Fibroblast of skin of left quadriceps (primary cell): ENCODE results near the gene IQCN.

ENCODE experiments used
- DNase-seq, 2 experiments: peaks; one replicate each; pipeline ENCODE4 v3.0.0-alpha.2; 2013; ENCODE audit warnings: low read depth in 2 of 2

Gene IQCN

DNA sequence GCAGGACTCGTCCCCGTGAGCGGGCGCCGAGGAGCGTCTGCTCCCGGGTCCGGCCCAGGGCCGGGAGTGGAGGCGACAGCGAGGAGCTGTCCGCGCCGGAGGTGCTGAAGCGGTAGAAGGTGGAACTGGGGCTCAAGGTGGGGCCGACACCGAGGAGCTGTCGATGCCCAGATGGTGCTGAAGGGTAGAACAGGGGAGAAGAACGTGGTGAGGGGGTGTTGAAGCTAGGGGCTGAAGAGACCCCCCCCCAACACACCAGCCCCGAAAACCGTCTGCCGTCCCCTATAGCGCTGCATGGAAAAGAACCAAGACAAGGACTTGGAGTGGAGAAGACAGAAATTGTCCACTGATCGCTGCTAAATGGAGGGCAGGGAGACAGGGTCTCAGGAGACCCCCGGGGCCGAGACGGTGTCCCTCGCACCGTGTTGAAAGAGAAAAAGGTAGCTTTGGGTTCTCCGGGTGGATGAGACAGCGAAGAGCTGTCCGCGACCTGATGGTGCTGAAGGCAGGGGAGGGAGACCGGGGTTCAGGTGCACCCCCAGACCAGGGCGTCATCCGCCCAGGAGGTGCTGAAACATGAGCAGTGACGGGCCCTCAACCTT, 40.9 kb downstream of the IQCN start:
- peak in 1 of 2 experiments; percentile 7 for DNase-seq

DNA sequence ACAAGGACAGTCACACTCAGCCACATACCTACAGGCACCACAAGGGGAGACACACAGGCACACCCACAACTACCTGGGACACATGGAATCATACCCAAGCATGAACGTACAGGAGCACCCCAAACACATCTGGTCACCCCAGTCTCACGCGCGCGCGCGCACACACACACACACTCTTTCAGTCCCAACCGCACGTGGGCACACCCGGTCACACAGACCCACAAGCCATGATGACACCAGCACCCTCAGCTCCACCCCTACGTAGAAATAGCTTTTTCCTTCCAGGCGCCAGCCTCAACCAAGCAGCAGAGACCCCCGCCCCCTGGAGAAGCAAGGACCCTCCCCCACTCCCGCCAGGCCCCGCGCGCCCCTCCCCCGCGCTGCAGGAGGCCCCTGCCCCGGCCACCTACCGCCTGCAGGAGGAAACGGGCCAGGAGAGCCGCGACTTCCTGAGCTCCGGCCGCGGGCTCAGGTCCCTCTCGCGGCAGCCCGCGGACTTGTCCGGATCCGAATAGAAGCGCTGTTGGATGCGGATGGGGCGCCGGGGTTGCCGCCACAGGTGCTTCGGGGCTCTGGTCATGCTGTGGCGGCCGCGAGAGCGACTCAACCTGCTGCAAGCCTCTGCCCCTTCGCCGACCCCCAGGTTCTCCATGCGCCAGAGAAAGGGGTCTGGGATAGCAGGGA, 41.6 kb downstream of the IQCN start:
- DNase-seq: no peak

- DNase-seq: no peak
Measured at GRCh38 chr19:18231775-18232174, 42.5 kb downstream of the IQCN start.

- no peak for DNase-seq
Measured at GRCh38 chr19:18230941-18231734, 43.1 kb downstream of the IQCN start.

GRCh38 chr19:18229915-18230314, 44.3 kb downstream of the IQCN start:
- no peak for DNase-seq

GRCh38 chr19:18229474-18229873, 44.8 kb downstream of the IQCN start:
- DNase-seq: no peak

- DNase-seq: no peak
Measured at GRCh38 chr19:18227781-18228271, 46.4 kb downstream of the IQCN start.

DNA sequence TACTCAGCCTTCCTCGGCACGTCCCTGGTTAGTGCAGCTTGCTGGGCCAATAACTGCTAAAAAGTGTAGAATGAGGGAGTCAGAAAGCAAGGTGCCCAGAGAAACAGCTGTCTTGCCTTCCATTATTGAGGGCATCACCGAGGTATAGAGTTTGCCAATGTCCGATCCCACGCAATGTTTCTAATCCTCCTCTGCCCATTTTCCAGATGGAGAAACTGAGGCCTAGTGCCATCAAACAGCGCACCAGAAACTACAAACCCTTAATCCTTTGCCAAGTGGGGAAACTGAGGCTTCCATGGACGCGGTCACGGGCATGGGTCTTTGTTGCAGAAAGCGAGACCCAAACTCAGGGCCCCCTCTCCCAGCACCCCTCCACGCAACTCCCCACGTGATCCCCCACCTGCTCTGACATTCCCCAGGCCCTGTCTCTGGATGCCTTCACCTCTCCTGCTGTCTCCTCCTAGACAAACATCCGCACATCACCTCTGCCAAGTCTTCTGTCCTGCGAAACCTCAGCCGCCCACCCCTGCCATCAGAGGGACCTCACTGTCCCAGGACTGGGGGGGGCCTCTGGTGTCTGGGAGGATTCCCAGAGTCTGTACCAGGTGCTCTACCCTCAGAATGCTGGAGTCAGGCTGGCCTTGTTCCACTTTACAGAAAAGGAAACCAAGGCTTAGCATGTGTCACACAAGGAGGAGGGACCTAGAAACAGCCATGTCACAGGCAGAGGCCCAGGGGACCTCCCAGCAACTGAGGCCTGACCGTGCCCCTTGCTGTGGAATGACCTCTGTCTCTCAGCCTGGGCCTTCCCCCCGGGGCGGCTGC, 47.1 kb downstream of the IQCN start:
- DNase-seq: no peak

DNA sequence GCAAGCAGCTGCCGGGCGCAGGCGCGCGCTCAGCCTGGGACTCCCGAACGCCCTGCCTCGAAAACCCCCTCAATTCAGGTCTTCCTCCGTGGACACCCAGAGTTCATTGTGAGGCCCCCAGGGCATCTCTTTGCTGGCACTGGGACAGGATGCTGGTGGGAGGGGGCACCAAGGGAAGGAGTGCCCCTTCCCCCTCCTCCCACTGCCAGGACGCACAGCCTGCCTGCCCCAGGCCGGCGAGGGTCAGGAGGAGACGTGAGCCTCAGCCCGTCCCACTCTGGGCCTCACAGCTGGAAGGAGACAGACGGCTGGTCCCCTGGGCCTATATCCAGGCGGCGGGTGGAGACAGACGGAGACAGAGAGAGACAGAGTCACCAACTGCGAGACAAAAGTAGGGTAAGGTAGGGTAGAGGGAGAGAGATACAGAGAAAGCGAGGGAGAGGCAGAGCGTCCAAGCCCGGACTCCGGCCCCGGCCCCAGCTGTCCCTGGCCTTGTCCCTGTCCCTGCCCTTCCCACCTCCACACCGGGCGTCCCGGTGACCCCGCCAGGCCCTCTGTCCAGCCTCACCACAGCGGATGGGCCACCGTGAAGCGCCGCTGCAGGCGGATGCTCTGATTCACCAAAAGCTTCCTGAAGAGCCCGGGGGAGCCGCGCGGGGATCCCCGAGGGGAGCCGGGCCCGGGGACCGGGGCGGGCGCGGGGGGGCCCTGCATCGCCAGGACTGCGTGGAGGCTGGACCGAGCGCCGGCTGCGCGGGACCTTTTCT, 48.4 kb downstream of the IQCN start, which contains the start of gene PDE4C:
Gene PDE4C, minus strand, starts transcription at position 737 of the 767 bp plus-strand sequence. Its CDS starts 23 bp downstream, at position 714.
- no peak for DNase-seq

GRCh38 chr19:18225355-18225701, 48.9 kb downstream of the IQCN start:
- no peak for DNase-seq

DNA sequence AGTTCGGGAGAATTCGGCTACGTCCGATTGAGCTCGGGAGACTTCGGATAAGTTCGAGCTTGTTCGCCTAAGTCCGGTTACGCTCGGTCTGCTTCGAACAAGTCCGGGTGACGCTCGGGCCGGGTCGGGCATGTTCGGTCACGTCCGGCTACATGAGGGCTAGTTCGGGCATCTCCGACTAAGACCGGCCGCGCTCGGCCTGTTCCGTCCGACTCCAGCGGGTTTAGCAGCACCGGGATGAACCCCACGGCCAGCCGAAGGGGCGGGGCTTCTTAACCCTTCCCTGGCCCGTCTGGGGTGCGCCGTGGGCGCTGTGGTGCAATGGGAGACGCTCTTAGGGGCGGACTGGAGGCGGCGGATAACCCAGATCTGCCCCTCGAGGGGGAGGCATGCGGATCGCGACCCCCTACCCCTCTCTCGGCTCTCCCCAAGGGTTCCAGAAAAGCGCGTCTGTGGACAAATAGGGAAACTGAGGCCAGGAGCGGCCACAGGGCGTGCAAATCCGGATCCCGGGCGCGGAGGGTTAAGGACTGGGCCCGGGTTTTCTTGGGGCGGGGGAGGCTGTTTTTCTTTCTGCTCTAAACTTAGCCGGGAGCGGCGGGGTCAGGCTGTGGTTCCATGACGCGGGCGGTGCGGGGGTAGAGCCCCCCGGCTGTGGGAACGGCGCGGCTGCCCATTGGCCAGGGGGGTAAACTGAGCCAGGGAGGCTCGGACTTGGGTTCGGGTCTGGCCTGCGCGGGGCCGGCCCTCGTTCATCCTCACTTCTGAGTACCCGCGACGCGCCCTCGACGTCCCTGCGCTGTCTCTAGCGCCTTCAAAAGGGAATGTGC, 49.5 kb downstream of the IQCN start:
- peak; percentile 89 to 91 for DNase-seq

- no peak for DNase-seq
Measured at GRCh38 chr19:18223860-18224524, 50.3 kb downstream of the IQCN start.

- no peak for DNase-seq
Measured at GRCh38 chr19:18221815-18222725, 52.2 kb downstream of the IQCN start.

GRCh38 chr19:18220632-18221275, 53.5 kb downstream of the IQCN start:
- DNase-seq: no peak

- no peak for DNase-seq
Measured at GRCh38 chr19:18219911-18220631, 54.2 kb downstream of the IQCN start.

DNA sequence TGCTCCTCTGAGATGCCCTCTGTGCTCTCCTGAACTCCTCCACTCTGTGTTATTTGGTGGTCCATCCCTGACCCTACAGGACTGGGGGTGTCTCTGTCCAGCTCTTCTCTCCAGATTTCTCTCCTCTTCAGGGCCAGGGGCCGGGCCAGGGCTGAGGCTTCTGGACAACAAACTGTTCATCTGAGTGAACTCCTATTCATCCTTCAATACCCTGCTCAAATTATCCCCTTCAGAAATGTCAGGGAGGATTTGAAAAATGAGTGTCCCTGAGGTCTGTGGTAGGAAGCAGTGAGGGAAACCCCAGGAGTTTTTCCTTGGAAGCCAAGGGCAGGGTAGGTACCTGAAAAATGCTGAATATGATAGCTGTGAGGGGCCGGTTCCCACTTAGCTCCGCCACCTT, 55.7 kb downstream of the IQCN start:
- no peak for DNase-seq

- DNase-seq: no peak
Measured at GRCh38 chr19:18218159-18218558, 56.1 kb downstream of the IQCN start.
